Esophagus mucosa (tissue), 1 donor: ENCODE measurements around the gene PDGFA. TPM values are rescaled to one million over a fixed set of nuclear protein-coding genes. Genes with fewer than 3 reads are reported as not detected.

Experiments used
- ATAC-seq: fragments of 200-7000 bp; cut with Tn5 transposase; one replicate; pipeline ENCODE4 v1.9.1; 2020
- total RNA-seq: library from RNA; stranded (reverse); gene quantifications from one replicate; pipeline ENCODE4 v1.2.4, GENCODE V29; 2023
- donor health status: DM: yes; HTN: yes; CAD: no.

PDGFA gene
- total RNA-seq, 1 donor from 2014 or later, result 4.1 TPM

DNA sequence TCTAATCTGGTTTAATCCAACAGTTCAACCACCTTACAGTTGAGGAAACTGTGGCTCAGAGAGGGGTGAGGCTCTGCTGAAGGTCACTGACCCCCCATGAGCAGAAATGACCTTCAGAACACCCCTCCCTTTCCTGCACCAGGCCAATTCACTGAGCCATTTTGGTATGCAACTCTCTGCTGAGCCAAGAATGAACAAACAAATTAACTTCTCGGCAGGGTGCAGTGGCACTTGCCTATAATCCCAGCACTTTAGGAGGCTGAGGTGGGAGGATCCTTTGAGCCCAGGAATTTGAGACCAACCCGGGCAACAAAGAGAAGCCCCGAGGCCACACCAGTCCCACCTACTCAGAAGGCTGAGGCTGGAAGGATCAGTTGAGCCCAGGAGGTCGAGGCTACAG, 29.8 kb downstream of the PDGFA start:
- ATAC-seq, result no peak

DNA sequence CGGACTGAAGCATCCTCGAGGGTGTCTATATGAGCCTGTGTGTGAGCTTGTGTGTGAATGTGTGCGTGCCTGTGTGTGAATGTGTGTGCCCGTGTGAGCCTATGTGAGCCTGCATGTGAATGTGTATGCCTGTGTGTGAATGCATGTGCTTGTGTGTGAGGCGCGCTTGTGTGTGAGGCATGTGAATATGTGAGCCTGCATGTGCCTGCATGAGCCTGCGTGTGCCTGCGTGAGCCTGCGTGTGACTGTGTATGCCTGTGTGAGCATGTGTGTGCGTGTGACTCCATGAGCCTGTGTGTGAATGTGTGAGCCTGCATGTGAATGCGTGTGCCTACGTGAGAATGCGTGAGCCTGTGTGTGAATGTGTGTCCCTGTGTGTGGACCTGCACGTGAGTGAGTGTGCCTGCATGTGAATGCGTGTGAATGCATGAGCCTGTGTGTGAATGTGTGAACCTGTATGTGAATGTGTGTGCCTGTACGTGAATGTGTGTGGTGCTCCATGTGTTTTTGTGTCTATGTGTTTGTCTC, 33.4 kb downstream of the PDGFA start:
- peak; percentile 8 for ATAC-seq

DNA sequence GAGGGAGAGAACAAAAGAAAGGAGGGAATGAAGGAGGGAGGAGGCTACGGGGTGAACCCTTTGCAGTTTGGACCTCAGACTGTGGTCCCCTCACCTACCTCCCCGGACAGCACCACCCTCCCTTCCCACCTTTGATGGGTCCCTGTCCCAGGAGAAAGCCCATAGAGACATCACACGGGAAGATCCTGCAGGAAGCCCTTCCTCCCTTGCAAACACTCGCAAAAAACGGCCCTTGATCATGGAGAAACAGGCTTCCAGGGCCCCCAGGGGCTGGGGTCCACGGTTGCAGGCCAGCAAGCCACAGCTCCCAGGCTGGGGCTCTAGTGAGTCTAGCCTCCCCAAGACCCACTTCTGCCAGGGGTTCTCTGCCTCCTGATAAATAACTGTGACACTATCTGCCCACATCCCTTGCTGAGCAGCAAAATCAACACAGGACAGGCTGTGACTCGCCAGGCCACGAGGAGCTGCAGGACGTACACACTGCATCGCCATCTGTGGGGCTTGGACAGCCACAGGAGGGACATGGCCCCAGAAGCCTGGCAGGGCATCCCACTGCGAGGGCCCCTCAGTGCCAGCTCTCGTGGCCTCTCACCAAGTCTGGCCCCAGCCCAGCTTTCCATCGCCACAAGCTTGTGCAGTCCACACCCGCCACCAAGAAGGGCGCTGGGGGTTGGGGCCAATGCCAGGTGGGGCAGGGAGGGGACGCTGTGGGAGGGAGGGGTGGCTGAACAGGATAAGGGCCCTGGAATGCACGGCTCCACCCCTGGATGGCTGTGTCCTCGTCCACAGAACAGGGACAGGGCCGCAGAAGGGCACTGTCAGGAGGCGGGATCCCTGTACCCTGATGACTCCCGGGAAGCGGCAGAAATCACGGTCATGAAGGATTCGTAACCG, 34.2 kb downstream of the PDGFA start:
- peak; percentile 52 for ATAC-seq

DNA sequence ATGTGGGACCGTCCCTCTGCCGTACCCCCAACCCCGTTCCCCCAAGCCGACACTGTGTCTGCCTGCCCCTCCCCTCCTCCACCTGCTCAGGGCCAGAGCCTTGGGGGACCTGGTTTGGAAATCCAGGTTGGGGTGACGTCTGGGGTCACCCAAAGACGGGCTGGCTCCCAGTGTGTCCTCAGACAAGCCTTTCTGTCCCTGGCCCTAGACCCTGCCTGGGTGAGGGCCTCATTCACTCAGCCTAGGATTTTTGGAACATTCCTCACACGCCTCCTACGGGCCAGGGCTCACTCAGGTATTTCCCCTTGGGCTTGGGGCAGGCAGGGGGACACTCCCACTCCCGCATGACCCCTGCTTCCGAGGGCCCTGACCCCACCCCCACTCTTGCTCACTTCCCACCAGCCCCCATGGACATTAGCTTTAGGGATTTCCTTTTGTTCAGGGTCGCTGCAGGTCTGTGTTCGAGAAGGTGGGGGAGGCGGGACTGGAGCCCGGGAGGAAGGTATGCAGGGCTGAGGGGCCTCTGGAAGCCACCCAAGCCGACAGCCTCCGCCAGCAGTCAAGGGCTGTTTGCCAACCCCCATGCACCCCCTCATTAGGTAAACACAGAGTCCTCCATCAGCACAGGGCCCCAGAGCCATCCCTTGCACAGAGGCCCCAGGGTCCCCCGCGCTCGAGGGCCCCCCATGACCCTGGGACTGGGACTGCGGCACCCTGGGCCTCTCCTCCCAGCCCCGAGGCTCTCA, 35.1 kb downstream of the PDGFA start:
- ATAC-seq, result no peak

DNA sequence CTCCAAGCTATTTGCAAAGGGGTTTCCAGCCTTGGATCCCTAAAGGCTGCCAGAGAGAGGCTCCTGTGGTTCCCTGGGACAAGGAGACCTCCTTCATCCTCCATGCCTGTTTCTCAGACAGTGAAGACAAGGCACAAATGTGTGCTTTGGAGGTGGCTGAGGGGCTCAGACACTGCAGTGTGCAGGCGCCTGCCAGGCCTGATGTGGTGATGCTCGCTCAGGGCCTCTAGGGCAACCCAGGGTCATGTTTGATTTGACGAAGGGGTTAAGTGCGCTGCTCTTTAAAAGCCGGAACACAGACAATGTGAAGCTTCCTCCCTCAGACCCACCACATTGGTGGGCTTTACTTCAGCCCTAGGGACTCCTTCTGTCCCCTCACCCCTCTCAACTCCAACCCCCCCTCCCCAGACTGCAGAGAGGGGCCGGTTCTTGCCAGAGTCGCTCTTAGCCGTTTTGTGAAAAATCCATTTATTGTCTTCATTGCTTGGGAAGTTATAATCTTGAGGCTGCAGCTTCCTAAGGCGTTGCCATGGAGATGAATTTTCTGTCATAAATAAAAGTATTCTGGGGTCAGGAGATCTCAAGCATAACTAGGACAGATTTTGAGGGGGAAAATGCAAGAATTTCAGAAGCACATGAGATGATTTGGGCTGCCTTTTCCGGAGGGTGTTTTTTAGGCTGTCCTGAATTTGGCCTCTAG, 35.8 kb downstream of the PDGFA start:
- ATAC-seq, result no peak

DNA sequence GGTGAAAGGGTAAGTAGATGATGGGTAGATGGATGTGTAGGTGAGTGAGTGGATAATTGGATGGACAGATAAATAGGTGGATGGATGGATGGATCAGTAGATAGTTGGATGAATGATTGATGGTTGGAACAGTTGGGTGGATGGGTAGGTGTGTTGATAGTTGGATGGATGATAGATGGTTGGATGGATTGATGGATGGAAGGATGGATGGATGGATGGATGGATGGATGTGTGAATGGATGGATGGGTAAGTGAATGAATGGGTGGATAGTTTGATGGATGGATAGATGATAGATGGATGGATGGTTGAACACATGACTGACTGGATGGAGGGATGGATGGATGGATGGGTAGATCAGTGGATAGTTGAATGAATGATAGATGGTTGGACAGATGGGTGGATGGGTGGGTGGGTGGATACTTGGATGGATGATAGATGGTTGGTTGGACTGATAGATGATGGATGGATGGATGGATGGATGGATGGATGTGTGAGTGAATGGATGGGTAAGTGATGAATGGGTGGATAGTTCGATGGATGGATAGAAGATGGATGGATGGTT, 37.0 kb downstream of the PDGFA start:
- ATAC-seq, result no peak

DNA sequence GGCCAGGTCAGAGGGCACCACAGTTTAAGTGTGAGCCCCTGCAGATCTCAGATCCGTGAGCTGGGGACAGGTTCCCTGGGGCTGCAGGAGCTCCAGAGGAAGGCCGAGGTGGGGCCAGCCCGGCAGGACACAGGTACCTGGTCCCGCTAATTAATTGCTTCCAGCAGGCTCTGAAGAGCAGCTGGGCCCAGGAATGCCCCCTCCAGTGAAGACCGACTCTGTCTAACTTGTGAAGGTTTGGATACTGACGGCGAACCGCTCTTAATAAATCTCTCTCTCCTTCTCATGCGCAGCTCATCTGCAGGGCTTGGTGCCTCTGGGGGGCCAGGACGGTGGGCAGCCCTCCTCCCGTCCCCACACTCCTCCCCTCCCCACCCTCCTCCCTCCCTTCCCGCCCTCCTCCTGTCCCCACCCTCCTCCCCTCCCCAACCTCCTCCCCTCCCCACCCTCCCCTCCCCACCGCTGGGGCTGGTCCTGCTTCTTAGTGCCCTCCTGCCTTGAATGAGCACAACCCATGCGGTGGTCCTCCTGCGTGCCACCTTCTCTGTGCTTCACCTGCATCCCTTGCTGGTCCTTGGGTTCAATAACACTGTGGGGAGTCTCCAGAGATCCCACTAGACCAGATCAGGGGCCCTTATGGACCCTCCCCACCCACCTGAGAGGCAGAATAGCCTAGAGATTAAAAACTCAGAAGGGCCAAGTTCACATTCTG, 38.3 kb downstream of the PDGFA start:
- ATAC-seq, result no peak

DNA sequence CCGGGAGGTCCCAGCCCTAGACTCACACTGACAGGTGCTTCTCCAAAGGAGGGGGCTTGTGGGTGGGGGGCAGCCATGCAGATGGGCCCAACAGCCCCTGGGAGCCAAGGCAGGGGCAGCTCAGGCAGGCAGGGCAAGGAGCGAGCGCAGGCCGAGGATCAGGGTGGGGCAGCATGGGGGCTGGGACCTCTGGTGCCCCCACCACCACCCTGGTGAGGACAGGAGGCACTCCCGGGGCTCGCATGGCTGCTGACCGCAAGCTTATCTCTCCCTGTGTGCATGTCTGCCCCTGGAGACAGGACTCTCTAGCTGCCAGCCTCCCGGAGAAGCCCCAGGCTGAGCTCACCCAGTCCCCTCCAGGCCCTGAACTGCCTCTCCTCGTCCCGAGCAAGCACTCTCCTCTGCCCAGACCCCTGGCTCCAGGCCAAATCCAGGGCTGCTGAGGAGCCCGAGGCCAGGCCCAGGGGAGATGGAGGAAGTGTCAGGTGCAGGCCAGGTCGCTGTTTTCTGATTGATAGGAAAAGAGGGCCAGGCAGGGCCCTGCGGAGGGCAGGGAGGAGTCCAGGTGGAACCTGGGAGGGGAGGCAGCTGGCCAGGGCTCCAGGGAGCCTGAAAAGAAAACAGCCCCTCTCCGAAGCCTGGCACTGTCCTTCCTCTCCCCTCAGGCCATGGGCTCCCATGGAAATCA, 39.0 kb downstream of the PDGFA start:
- ATAC-seq, result no peak

DNA sequence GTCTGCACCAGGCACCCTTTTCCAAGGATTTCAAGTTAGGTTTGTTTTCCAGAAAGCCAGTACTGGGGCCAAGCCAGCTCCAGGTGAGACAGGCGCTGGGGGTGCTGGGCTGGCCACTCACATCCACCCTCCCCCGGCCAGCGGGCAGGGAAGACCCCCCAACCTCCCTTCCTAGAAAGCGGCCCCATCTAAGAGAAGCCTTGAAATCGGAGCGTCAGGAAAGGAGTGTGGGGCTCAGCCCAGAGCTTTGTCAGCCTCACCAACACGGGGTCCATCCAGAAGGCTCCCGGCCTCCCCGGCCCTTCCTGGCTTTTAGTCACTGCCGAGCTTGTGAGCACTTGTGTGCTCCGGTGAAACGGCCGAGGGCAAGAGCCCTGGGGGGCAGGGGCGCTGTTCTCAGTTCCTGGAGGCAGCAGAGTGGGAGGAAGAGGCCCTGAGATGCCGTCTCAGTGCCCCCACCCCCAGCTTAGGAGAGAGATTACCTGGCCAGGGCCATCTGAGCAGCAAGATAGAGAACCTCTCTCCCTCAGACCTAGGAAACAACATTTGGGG, 39.6 kb downstream of the PDGFA start:
- no peak for ATAC-seq

DNA sequence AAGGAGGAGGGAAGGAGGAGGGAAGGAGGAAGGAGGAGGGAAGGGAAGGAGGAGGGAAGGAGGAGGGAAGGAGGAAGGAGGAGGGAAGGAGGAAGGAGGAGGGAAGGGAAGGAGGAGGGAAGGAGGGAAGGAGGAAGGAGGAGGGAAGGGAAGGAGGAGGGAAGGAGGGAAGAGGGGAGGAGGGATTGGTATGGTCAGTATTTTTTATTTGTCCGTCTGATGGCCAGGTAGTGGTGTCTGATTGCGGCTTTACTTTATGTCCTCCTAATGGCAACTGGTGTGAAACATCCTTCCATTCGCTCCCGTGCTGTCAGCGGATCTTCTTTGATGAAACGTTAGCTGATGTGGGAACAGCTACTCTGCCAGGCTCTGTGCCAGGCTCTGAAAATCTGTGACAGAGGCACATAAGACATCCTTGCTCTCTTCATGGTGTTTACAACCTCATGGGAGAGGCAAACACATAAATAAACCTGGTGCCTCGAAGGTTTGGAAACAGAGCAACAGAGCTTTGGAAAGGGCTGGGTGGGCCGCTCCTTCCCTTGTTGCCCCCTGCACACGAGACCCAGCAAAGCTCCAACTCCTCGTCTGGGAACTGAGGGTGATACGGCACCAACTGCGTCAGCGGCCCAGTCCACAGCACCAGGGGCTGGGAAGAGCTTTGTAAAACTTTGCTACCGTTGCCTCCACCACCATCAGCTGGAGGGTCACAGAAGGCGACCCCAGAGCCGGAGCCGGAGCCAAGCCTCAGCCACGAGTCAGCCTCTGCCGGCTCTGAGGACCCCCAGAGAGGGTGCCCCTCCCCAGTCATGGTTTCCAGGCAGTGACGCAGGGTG, 40.3 kb downstream of the PDGFA start:
- ATAC-seq, result no peak

DNA sequence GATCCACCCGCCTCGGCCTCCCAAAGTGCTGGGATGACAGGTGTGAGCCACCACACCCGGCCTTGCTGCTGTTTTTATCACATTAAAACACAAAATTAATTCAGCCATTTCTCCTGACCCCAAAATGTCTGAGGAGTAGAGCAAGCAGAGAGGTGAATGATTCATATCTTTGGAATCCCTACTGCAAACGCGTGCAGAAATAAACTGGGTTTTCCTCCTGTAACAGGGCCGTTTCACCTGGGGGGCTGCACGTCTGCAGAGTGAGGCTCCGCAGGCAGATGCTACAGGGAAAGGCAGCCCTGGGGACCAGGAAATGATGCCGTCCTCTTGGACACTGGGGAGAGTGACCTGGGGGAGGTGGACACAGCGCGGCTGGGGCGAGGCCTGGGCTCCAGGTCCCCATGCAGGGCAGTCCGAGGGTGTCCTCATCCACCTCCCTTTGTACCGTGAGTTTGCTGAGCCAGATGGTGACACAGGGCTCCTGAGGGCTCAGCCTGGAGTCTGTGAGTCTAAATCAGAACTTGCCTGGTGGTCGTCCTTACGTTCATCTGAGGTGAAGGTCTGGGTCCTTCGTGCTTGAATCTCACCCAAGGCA, 41.9 kb downstream of the PDGFA start:
- ATAC-seq, result no peak

DNA sequence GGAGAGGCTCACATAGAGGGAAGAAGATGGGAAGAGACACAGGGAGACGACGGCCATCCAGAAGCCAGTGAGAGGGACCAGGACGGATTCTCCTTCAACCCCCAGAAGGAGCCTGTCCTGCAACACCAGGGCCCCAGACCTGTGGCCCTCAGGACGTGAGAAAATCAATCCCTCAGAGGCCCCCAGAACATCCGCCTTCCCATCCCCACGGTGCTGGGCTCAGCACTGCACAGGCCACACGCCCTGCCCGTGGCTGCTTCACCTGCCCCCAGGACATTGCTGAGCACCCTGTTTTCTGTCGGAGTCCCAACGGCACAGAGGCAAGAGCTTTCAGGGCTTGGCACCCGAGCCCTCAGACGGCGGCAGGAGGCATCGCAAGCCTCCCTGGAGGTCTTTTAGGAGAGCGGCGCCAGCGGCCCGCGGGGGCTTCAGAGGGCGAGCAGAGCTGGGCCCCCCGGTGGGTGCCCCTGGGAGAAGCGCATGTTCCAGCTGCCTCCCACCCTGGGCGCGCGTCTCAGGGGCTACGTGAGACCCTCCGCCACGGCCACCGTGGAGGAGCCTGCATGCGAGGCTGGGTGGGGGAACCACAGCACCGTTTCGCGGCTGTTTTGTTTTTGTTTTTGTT, 42.8 kb downstream of the PDGFA start:
- ATAC-seq, result no peak

DNA sequence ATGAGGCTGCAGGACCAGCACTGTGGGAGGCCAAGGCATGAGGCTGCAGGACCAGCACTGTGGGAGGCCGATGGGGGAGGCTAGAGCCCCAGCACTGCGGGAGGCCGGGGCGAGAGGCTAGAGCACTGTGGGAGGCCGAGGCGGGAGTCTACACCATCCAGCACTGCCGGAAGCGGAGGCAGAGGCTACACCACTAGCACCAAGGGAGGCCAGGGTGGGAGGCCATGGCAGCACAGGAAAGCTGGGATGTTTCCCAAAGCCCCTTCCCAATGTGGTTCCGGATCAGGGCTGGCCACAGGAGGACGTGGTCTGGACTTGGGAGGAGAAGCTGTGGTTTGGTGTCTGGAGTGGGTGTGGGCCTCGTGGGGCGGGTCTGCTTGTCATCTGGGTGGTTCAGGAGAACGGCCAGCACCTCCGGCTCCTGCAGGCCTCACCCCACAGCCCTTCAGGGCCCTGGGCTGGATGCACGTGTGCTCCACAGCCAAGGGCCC, 43.6 kb downstream of the PDGFA start:
- ATAC-seq, result no peak

DNA sequence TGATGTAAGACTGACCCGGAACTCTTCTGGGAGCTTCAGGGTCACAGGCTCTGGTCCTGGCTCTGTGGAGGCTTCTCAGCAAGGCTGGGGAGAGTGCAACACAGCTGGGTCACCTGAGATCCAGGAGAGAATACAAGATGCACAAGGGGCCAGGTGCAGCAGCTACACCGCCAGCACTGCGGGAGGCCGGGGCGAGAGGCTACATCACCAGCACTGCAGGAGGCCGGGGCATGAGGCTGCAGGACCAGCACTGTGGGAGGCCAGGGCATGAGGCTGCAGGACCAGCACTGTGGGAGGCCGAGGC, 44.3 kb downstream of the PDGFA start:
- ATAC-seq, result no peak

DNA sequence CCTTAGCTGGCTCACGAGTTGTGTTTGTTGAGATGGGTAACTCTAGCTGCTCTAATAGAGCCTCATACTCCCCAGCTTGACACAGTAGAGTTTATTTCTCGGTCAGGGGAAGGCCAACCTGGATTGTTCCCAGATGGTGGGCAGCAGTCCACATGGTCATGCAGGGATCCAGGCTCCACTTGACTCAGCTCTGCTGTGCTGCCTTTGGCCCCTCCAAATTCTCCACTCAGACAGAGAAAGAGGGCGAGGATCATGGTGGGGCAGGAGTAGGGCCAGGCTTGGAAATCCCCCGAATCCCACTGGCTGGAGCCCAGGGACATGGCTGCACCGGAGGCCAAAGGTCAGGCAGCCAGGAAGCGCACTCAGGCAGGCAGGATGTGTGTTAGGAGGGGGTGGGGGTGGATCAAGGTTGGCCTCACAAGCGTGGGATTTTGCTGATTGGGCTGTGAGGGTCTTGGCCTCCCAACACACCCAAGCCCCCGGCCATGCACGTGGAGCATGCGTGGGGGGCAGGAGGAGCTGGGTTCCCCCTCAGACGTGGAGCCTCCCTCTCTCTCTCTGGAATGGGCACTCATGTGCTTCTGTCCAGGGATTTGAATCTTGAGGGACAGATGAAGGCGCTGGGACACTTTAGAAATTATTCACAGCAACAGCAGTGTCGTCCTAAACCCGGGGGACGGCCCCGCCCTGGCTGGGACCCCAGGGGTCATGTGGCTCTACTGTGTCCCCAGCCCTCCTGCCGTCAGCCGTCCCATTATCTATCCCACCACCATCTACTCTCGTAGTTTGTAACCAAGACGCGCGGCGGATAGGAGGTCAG, 44.8 kb downstream of the PDGFA start:
- no peak for ATAC-seq

DNA sequence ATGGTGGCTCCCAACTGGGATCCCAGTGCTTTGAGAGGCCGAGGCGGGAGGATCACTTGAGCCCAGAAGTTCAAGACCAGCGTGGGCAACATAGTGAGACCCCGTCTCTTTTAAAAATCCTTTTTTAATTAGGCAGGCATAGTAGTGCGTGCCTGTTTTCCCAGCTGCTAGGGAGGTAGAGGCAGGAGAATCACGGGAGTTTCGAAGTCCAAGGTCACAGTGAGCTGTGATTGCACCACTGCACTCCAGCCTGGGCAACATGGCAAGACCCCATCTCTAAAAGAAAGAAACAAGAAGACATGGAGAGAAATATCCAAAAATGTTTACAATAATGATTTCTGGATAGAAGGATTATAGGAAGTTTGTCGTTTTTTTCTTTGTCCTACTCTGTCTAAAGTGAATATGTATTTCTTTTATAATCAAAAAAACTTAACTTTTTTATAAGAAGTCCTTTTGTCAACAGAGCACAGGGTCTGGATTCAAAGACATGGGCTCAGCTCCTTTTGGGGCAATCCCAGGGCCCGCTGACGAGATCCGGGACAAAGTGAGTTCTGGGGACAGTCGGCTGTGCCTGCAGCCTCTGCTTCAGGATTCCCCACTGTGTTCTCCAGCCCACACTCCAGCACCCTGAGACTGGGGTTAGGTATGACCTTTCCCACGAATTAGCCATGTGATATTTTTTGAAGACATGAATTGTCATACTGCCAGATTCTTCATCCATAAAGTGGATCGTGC, 45.6 kb downstream of the PDGFA start:
- no peak for ATAC-seq

DNA sequence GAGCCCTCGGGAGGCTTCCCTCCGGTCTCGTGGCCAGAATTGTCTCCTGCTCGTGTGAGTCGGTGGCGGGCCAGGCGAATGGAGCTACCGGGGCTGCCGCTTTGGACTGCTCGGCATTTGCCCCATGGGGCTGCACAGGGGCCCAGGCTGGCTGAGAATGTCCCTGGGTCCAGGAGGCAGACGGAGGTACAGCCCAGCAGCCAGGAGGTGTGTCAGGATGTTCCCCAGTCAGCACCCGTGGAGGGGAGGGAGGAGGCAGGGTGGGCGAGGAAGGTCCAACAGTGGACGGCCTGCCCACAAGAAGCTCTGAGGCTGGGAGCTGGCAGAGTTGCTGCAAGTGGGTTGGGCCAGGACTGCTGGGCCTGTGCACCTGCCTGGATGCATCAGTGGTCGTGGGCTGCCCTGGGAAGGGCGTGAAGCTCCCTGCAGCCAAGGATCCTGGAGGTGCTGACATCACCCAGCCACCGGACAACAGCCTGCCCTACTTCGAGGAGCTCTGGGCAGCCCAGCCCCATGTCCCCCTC, 46.4 kb downstream of the PDGFA start:
- no peak for ATAC-seq

DNA sequence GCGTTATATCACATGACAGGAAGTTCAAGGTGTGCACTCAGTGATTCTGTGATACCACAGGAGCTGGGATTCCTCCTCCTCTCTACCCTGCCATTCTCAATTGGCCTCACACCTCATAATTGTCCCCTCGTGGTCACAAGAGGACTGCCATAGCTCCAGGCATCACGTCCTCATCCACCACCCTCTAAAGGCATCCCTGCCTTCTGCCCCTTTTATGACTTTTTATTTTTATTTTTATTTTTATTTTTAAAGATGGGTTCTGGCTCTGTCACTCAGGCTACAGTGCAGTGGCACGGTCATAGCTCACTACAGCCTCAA, 47.0 kb downstream of the PDGFA start:
- no peak for ATAC-seq
